ENCODE results near the gene POU6F1.

The POU6F1 gene

GRCh38 chr12:51199366-51199945 lies 18.4 kb downstream of the POU6F1 start:
- CTCF ChIA-PET, result no interaction called here
- Mint-ChIP-seq H3K9me3 (no peaks in the 10 kb centered on the region), H3K36me3 (no peaks in the 10 kb centered on the region), H3K27me3 (no peaks in the 10 kb centered on the region), H3K27ac (no peak overlapping the region), H3K4me3 (no peak overlapping the region), H3K4me1 (peaks cover 14% of the 10 kb centered on the region)
- DNase-seq, result no peak

GRCh38 chr12:51198568-51199365 lies 19.1 kb downstream of the POU6F1 start:
- no peaks in the 10 kb centered on the region for H3K36me3 Mint-ChIP-seq
- H3K4me1 Mint-ChIP-seq, result peaks cover 14% of the 10 kb centered on the region
- no peaks in the 10 kb centered on the region for H3K27me3 Mint-ChIP-seq
- H3K4me3 Mint-ChIP-seq, result no peak overlapping the region
- H3K9me3 Mint-ChIP-seq, result no peaks in the 10 kb centered on the region
- CTCF ChIA-PET, result no interaction called here
- no peak overlapping the region for H3K27ac Mint-ChIP-seq
- no peak for DNase-seq

GRCh38 chr12:51197736-51198567 lies 19.9 kb downstream of the POU6F1 start:
- no peaks in the 10 kb centered on the region for H3K36me3 Mint-ChIP-seq
- H3K4me1 Mint-ChIP-seq, result peaks cover 6% of the 10 kb centered on the region
- no peak for DNase-seq
- no peaks in the 10 kb centered on the region for H3K27me3 Mint-ChIP-seq
- no peak overlapping the region for H3K27ac Mint-ChIP-seq
- CTCF ChIA-PET, result no interaction called here
- H3K4me3 Mint-ChIP-seq, result no peak overlapping the region
- H3K9me3 Mint-ChIP-seq, result no peaks in the 10 kb centered on the region

- H3K36me3 Mint-ChIP-seq, result no peaks in the 10 kb centered on the region
- CTCF ChIA-PET, result no interaction called here
- no peak overlapping the region for H3K27ac Mint-ChIP-seq
- H3K4me3 Mint-ChIP-seq, result no peak overlapping the region
- H3K9me3 Mint-ChIP-seq, result no peaks in the 10 kb centered on the region
- H3K27me3 Mint-ChIP-seq, result no peaks in the 10 kb centered on the region
- DNase-seq, result no peak
- H3K4me1 Mint-ChIP-seq, result no peaks in the 10 kb centered on the region
These were observed 21.3 kb downstream of the POU6F1 start for GRCh38 chr12:51196547-51196946.

- H3K36me3 Mint-ChIP-seq, result no peaks in the 10 kb centered on the region
- no peaks in the 10 kb centered on the region for H3K27me3 Mint-ChIP-seq
- H3K4me3 Mint-ChIP-seq, result no peak overlapping the region
- no peak overlapping the region for H3K27ac Mint-ChIP-seq
- H3K9me3 Mint-ChIP-seq, result no peaks in the 10 kb centered on the region
- H3K4me1 Mint-ChIP-seq, result no peaks in the 10 kb centered on the region
- CTCF ChIA-PET, result interaction anchor here (0.5 kb wide), 1 partner anchor 13 kb away, joined by 3 read pairs; no protein-coding TSS in a partner anchor
- no peak for DNase-seq
These were observed 22.0 kb downstream of the POU6F1 start for GRCh38 chr12:51195841-51196240.

GRCh38 chr12:51192284-51192671 lies 25.6 kb downstream of the POU6F1 start:
- H3K27me3 Mint-ChIP-seq, result no peaks in the 10 kb centered on the region
- no peak overlapping the region for H3K4me3 Mint-ChIP-seq
- DNase-seq, result no peak
- no peak overlapping the region for H3K27ac Mint-ChIP-seq
- no peaks in the 10 kb centered on the region for H3K4me1 Mint-ChIP-seq
- no peaks in the 10 kb centered on the region for H3K9me3 Mint-ChIP-seq
- H3K36me3 Mint-ChIP-seq, result no peaks in the 10 kb centered on the region
- CTCF ChIA-PET, result no interaction called here

- CTCF ChIA-PET, result no interaction called here
- Mint-ChIP-seq H3K27me3 (no peaks in the 10 kb centered on the region), H3K27ac (no peak overlapping the region), H3K4me1 (no peaks in the 10 kb centered on the region), H3K4me3 (no peak overlapping the region), H3K36me3 (no peaks in the 10 kb centered on the region), H3K9me3 (no peaks in the 10 kb centered on the region)
- no peak for DNase-seq
These were observed 26.2 kb downstream of the POU6F1 start for GRCh38 chr12:51191516-51192283.

GRCh38 chr12:51190820-51191219 lies 27.0 kb downstream of the POU6F1 start:
- no peak overlapping the region for H3K27ac Mint-ChIP-seq
- H3K36me3 Mint-ChIP-seq, result no peaks in the 10 kb centered on the region
- no peak overlapping the region for H3K4me3 Mint-ChIP-seq
- H3K27me3 Mint-ChIP-seq, result no peaks in the 10 kb centered on the region
- no peaks in the 10 kb centered on the region for H3K4me1 Mint-ChIP-seq
- no peak for DNase-seq
- no peaks in the 10 kb centered on the region for H3K9me3 Mint-ChIP-seq
- CTCF ChIA-PET, result no interaction called here

GRCh38 chr12:51189790-51190355 lies 28.0 kb downstream of the POU6F1 start:
- Mint-ChIP-seq H3K36me3 (no peaks in the 10 kb centered on the region), H3K4me1 (no peaks in the 10 kb centered on the region), H3K9me3 (no peaks in the 10 kb centered on the region), H3K27me3 (no peaks in the 10 kb centered on the region), H3K27ac (no peak overlapping the region), H3K4me3 (no peak overlapping the region)
- no peak for DNase-seq
- CTCF ChIA-PET, result interaction anchor here (0.6 kb wide), 1 partner anchor 152 kb away, joined by 4 read pairs; no protein-coding TSS in a partner anchor

- Mint-ChIP-seq H3K4me1 (no peaks in the 10 kb centered on the region), H3K4me3 (no peak overlapping the region), H3K9me3 (no peaks in the 10 kb centered on the region), H3K27me3 (peaks cover 5% of the 10 kb centered on the region), H3K36me3 (no peaks in the 10 kb centered on the region), H3K27ac (no peak overlapping the region)
- CTCF ChIA-PET, result interaction anchor here (0.6 kb wide), 1 partner anchor 424 kb away, joined by 3 read pairs; no protein-coding TSS in a partner anchor
- no peak for DNase-seq
These were observed 29.4 kb downstream of the POU6F1 start for GRCh38 chr12:51188359-51189051.

GRCh38 chr12:51187370-51187987 lies 30.4 kb downstream of the POU6F1 start:
- CTCF ChIA-PET, result interaction anchor here (0.6 kb wide), 1 partner anchor 423 kb away, joined by 3 read pairs; no protein-coding TSS in a partner anchor
- H3K27me3 Mint-ChIP-seq, result peaks cover 6% of the 10 kb centered on the region
- no peaks in the 10 kb centered on the region for H3K36me3 Mint-ChIP-seq
- no peak overlapping the region for H3K4me3 Mint-ChIP-seq
- H3K9me3 Mint-ChIP-seq, result no peaks in the 10 kb centered on the region
- DNase-seq, result no peak
- H3K4me1 Mint-ChIP-seq, result no peaks in the 10 kb centered on the region
- no peak overlapping the region for H3K27ac Mint-ChIP-seq

- Mint-ChIP-seq H3K36me3 (no peaks in the 10 kb centered on the region), H3K27ac (no peak overlapping the region), H3K9me3 (no peaks in the 10 kb centered on the region), H3K27me3 (peaks cover 6% of the 10 kb centered on the region), H3K4me1 (no peaks in the 10 kb centered on the region), H3K4me3 (no peak overlapping the region)
- CTCF ChIA-PET, result no interaction called here
- no peak for DNase-seq
These were observed 31.3 kb downstream of the POU6F1 start for GRCh38 chr12:51186465-51187085.
